ENCODE data around the gene LAD1. TPM values are rescaled to one million over a fixed set of nuclear protein-coding genes. Genes with fewer than 3 reads are reported as not detected.

LAD1 gene
- total RNA-seq, 4 donors from 2014 or later: 175 to 303 (median 218) TPM

DNA sequence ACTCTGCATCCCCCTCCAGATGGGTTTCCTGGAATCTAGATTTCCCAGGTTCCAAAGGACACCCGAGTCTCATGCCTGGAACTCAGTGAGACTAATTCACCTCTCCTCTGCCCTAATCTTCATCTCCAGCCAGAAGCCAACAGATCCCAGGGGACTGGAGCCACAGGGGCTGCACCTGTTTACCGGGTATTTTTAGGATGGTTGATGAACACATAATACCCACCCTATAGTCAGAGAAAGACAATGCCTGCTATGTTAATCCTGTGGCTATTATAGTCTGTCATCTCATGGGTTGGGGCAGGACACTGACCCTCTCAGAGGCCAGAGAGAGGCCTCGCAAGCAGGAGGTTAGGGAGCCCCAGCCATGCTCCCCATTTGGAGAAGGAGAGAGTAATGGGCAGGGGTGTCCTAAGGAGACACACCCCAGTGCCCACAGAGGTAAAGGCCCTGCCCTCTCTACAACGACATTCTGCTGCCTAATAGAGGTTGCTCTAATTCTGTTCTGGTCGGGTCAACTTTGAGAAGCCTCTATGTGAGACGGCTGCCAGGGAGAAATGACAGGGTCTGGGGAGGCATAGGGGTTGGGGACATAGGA, 23.4 kb upstream of the LAD1 start:
- Histone ChIP-seq H3K9me3 (no peaks in the 10 kb centered on the region), H3K4me3 (no peak overlapping the region), H3K36me3 (no peaks in the 10 kb centered on the region), H3K27me3 (no peaks in the 10 kb centered on the region), H3K27ac (no peak overlapping the region), H3K4me1 (no peaks in the 10 kb centered on the region)
- TF ChIP-seq EP300 (IDR thresholded peaks at IDR 0.05) (no peak), POLR2A (IDR thresholded peaks at IDR 0.05) (no peak), CTCF (IDR thresholded peaks at IDR 0.05) (no peak), POLR2AphosphoS5 (IDR thresholded peaks at IDR 0.05) (no peak)
- DNase-seq (ENCODE audit: low spot score in 2 of 2): no peak
- 85% methylated on average over 6 of the region's 6 CpGs for WGBS

DNA sequence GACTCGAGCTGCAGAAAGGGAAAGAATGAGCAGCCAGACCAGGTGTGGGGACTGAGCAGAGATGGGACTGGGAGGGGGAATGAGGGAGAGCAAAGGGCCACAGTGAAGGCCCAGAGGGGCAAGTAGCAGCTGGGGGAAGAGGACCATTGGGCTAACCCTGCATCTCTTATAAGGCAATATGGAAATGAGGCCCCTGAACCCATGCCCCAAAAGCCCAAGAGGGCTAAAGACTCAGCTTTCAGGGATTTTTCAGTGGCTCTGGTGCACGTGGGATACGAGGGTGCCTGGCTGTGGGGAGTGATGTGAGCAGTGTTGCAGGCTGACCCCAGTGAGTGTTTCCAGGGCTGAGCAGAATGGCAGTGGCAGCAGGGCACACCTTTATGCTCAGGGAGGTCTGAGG, 22.9 kb upstream of the LAD1 start:
- Histone ChIP-seq H3K4me1 (no peaks in the 10 kb centered on the region), H3K9me3 (no peaks in the 10 kb centered on the region), H3K27me3 (no peaks in the 10 kb centered on the region), H3K36me3 (no peaks in the 10 kb centered on the region), H3K27ac (no peak overlapping the region), H3K4me3 (no peak overlapping the region)
- WGBS: 67% methylated on average over 3 of the region's 3 CpGs
- DNase-seq (ENCODE audit: low spot score in 2 of 2): no peak
- TF ChIP-seq CTCF (IDR thresholded peaks at IDR 0.05) (no peak), EP300 (IDR thresholded peaks at IDR 0.05) (no peak), POLR2A (IDR thresholded peaks at IDR 0.05) (no peak), POLR2AphosphoS5 (IDR thresholded peaks at IDR 0.05) (no peak)

- H3K9me3 ChIP-seq: no peaks in the 10 kb centered on the region
- H3K36me3 ChIP-seq: no peaks in the 10 kb centered on the region
- no peaks in the 10 kb centered on the region for H3K4me1 ChIP-seq
- WGBS: 61% methylated on average over 6 of the region's 8 CpGs
- DNase-seq (ENCODE audit: low spot score in 2 of 2): no peak
- TF ChIP-seq CTCF (IDR thresholded peaks at IDR 0.05): no peak
- TF ChIP-seq POLR2AphosphoS5 (IDR thresholded peaks at IDR 0.05): no peak
- no peak for TF ChIP-seq POLR2A (IDR thresholded peaks at IDR 0.05)
- TF ChIP-seq EP300 (IDR thresholded peaks at IDR 0.05): no peak
- no peaks in the 10 kb centered on the region for H3K27me3 ChIP-seq
- H3K27ac ChIP-seq: no peak overlapping the region
- H3K4me3 ChIP-seq: no peak overlapping the region
These were observed 21.9 kb upstream of the LAD1 start for GRCh38 chr1:201421041-201421440.

- DNase-seq (ENCODE audit: low spot score in 2 of 2): no peak
- no peak overlapping the region for H3K27ac ChIP-seq
- H3K4me3 ChIP-seq: no peak overlapping the region
- TF ChIP-seq POLR2AphosphoS5 (IDR thresholded peaks at IDR 0.05) (no peak), CTCF (IDR thresholded peaks at IDR 0.05) (no peak)
- WGBS: 89% methylated on average over 7 of the region's 7 CpGs
- no peaks in the 10 kb centered on the region for H3K9me3 ChIP-seq
- H3K27me3 ChIP-seq: no peaks in the 10 kb centered on the region
- H3K4me1 ChIP-seq: no peaks in the 10 kb centered on the region
- no peaks in the 10 kb centered on the region for H3K36me3 ChIP-seq
These were observed 21.5 kb upstream of the LAD1 start for GRCh38 chr1:201420608-201421002.

DNA sequence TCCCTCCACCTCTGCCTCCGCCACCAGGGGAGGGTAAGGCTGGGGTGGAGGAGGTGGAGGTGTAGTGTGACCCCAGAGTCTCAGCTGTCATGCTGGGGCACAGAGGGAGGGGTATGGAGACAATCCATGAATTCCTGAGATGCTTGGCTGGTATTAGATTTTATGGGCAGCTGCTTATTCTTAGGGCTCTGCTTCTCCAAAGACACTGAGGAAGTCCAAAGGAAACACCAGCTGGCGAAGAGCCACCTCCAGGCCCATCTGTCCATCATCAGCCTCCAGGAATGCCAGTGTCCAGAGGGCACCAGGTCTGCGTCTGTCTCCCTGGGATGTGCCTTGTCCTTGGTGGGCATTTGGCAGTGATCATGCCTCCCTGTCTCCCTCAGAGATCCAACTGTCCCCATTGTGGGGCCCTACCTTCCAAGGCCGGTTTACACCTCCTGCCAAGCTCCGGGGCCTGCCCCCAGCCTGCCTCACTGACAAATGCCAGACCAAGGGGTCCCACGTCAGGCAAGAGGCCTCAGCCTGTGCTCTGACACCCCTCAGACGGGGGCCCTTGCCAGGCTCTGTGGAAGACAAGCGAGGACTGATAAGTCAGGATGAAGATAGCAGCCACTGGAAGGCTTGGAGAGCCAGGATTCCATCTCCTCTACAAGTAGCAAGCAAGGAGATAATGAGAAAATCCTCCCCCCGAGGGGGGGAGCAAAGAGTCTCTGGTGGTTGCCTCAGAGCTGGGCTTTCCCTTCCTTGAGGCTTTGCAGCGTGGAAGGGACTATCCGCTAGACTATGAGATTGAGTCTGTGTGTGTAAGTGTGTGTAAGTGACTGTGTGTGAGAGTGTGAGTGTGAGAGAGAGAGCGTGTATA, 20.9 kb upstream of the LAD1 start:
- 82% methylated on average over 11 of the region's 12 CpGs for WGBS
- TF ChIP-seq POLR2AphosphoS5 (IDR thresholded peaks at IDR 0.05): no peak
- no peak for TF ChIP-seq POLR2A (IDR thresholded peaks at IDR 0.05)
- no peak for TF ChIP-seq CTCF (IDR thresholded peaks at IDR 0.05)
- TF ChIP-seq EP300 (IDR thresholded peaks at IDR 0.05): no peak
- Histone ChIP-seq H3K27ac (no peak overlapping the region), H3K27me3 (no peaks in the 10 kb centered on the region), H3K9me3 (no peaks in the 10 kb centered on the region), H3K36me3 (no peaks in the 10 kb centered on the region), H3K4me1 (no peaks in the 10 kb centered on the region), H3K4me3 (no peak overlapping the region)
- no peak for DNase-seq (ENCODE audit: low spot score in 2 of 2)

Measured in suprapubic skin (tissue), 4 donors.